HG02981 (cell line): Measurements from ENCODE around the gene TRIM29.

Source experiments
- ATAC-seq: cut with Tn5 transposase; IDR thresholded peaks from one replicate; pipeline ENCODE4 v1.9.1; 2021; ENCODE audit warnings: mild to moderate bottlenecking, moderate library complexity; ENCODE audit not compliant: unreplicated experiment

TRIM29 gene

GRCh38 chr11:120098503-120099020, 39.4 kb downstream of the TRIM29 start:
- ATAC-seq = no peak

- ATAC-seq = no peak
Measured at GRCh38 chr11:120097721-120098385, 40.1 kb downstream of the TRIM29 start.

GRCh38 chr11:120096369-120097191, 41.3 kb downstream of the TRIM29 start:
- ATAC-seq = no peak

- no peak for ATAC-seq
Measured at GRCh38 chr11:120095516-120095915, 42.4 kb downstream of the TRIM29 start.

- no peak for ATAC-seq
Measured at GRCh38 chr11:120091701-120092100, 46.2 kb downstream of the TRIM29 start.

- ATAC-seq = no peak
Measured at GRCh38 chr11:120091121-120091520, 46.8 kb downstream of the TRIM29 start.

- ATAC-seq = no peak
Measured at GRCh38 chr11:120090411-120090810, 47.5 kb downstream of the TRIM29 start.

GRCh38 chr11:120089036-120090001, 48.6 kb downstream of the TRIM29 start:
- no peak for ATAC-seq

- no peak for ATAC-seq
Measured at GRCh38 chr11:120088056-120088455, 49.9 kb downstream of the TRIM29 start.

- ATAC-seq = no peak
Measured at GRCh38 chr11:120086651-120087050, 51.3 kb downstream of the TRIM29 start.

GRCh38 chr11:120079750-120080610, 57.9 kb downstream of the TRIM29 start:
- ATAC-seq = no peak

GRCh38 chr11:120078397-120078796, 59.5 kb downstream of the TRIM29 start:
- ATAC-seq = no peak

GRCh38 chr11:120074076-120074475, 63.8 kb downstream of the TRIM29 start:
- ATAC-seq = no peak

GRCh38 chr11:120073196-120073595, 64.7 kb downstream of the TRIM29 start:
- ATAC-seq = no peak

GRCh38 chr11:120068114-120068573, 69.8 kb downstream of the TRIM29 start:
- no peak for ATAC-seq

GRCh38 chr11:120067438-120068113, 70.3 kb downstream of the TRIM29 start:
- no peak for ATAC-seq

GRCh38 chr11:120066738-120067437, 71.0 kb downstream of the TRIM29 start:
- ATAC-seq = no peak

GRCh38 chr11:120065876-120066275, 72.0 kb downstream of the TRIM29 start:
- no peak for ATAC-seq

GRCh38 chr11:120065176-120065575, 72.7 kb downstream of the TRIM29 start:
- ATAC-seq = no peak
